Adrenal gland (tissue), 12 donors: Measurements from ENCODE around the gene ANO10. TPM values are rescaled to one million over a fixed set of nuclear protein-coding genes. Genes with fewer than 3 reads are reported as not detected.
"Not testable (repeated sequence)": the region's sequence is repeated elsewhere in the genome, so short reads cannot be mapped to it uniquely, and the experiment has no call there.

Experiments used
- DNase-seq, 7 donors: peaks; one replicate each; pipeline ENCODE4 v3.0.0-alpha.2; 2019 to 2020
- H3K27ac ChIP-seq, 5 donors: fragments of 200-600 bp; sonication (generic) in 4 of 5; 1 replicate in 3 of 5; 2 replicates in 2 of 5; pipeline versions ENCODE4 v1.5.1 to v1.8.0; 2016 to 2020; ENCODE audit warnings: mild to moderate bottlenecking in 1 of 5
- H3K27me3 ChIP-seq: fragments of 200-600 bp; 2 replicates; pipeline ENCODE4 v1.8.0; 2021
- H3K36me3 ChIP-seq, 2 donors: fragments of 200-600 bp; replicated peaks in 1 of 2; 1 replicate in 1 of 2; 2 replicates in 1 of 2; pipeline versions ENCODE4 v1.5.1 to v1.8.0; 2018 to 2022
- H3K4me1 ChIP-seq, 2 donors: fragments of 200-600 bp; replicated peaks in 1 of 2; 1 replicate in 1 of 2; 2 replicates in 1 of 2; pipeline versions ENCODE4 v1.5.1 to v1.8.0; 2018 to 2021
- H3K4me3 ChIP-seq, 4 donors: fragments of 200-600 bp; sonication (generic) in 3 of 4; one replicate each; pipeline ENCODE4 v1.5.1; 2016 to 2018
- H3K9me3 ChIP-seq, 3 donors: fragments of 200-600 bp; sonication (generic) in 1 of 3; replicated peaks in 1 of 3; 1 replicate in 2 of 3; 2 replicates in 1 of 3; pipeline versions ENCODE4 v1.5.1 to v1.8.0; 2016 to 2021
- POLR2A ChIP-seq, 2 donors: fragments of 450-650 bp; IDR thresholded peaks; one replicate each; pipeline ENCODE4 v1.6.1; 2017; ENCODE audit warnings: antibody characterized with exemption in 2 of 2, mild to moderate bottlenecking in 2 of 2, moderate library complexity in 1 of 2
- WGBS, 4 donors: extraction: QIAGEN DNeasy Blood & Tissue Kit in 2 of 4; methylation state at CpG; one replicate each; pipeline versions ENCODE4 v1.1.5 to v1.1.7; 2013 to 2017; 5-methylcytosine and 5-hydroxymethylcytosine counted together
- intact Hi-C, 2 donors: fragments of 100-400 bp; cut with DNase I; formaldehyde crosslinking; loops; one replicate each; pipeline versions ENCODE4 v1.14.1 to v1.15.0; 2022 to 2023
- polyA plus RNA-seq, 3 donors: library from polyadenylated mRNA; stranded (reverse); fragments of 200-250 nt in 2 of 3; fragments of 350-450 nt in 1 of 3; fragmentation: Illumina TruSeq in 1 of 3; extraction: RNeasy Lipid Tissue Mini Kit (QIAGEN cat#74804) in 1 of 3; gene quantifications; one replicate each; pipeline ENCODE4 v1.2.3, GENCODE V29; 2013 to 2014
- total RNA-seq, 9 donors: library from RNA; depleted of rRNA in 4 of 9; stranded (reverse); fragments of >200 nt in 4 of 9; fragments of 120-200 nt in 1 of 9; fragmentation: NEBNext Ultra II Directional in 1 of 9; extraction: Animal tissue kit (Norgen Biotek cat#: 25700) in 1 of 9; gene quantifications; one replicate each; pipeline versions ENCODE4 v1.1.0 to v1.2.4, GENCODE V29; 2013 to 2023
- TF ChIP-seq, protein P1 (sequence below), 6 experiments: fragments of 450-650 bp in 4 of 6; fragments of 200-600 bp in 2 of 6; sonication (generic) in 1 of 6; IDR thresholded peaks; 1 replicate in 5 of 6; 2 replicates in 1 of 6; pipeline versions ENCODE4 v1.5.1 to v1.8.0; 2016 to 2021; ENCODE audit warnings: antibody characterized with exemption in 6 of 6, mild to moderate bottlenecking in 2 of 6, moderate library complexity in 1 of 6
- donor health status: healthy with polysubstance abuse.
- donor health status: Bipolar disorder and iron deficiency.
- donor health status: DM: yes; HTN: yes; CAD: no.
- donor health status: DM: no; HTN: no; CAD: no.
- donor health status: DM: no; HTN: no; CAD: no.
- donor health status: DM: yes; HTN: yes; CAD: no.

ANO10 gene
- total and polyA plus RNA-seq, 12 donors: 10.7 to 34.8 (median 22.0) TPM

DNA sequence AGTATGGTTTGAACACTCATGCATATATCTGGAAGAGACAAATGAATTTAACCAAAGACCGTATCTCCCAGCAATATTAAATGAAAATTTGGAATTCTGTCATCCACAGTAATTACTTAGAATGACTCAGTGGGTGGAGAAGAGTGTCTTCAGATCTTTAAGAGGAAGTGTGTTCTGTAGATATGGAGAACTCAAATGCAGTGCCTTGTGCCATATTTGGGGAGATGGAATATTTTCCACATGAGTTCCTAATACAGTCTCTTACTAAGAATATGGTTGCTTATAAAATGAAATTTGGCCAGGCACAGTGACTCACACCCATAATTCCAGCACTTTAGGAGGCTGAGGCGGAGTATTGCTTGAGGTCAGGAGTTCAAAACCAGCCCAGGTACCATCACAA, 40.5 kb downstream of the ANO10 start:
- DNase-seq: no peak
- H3K9me3 ChIP-seq: no peaks in the 10 kb centered on the region
- no peak overlapping the region for H3K27ac ChIP-seq
- H3K36me3 ChIP-seq: peaks cover 0 to 5% of the 10 kb centered on the region in 2 donors
- H3K4me1 ChIP-seq: peaks cover 0 to 10% of the 10 kb centered on the region in 2 donors
- no peak overlapping the region for H3K4me3 ChIP-seq
- 47 to 80% (median 54%) methylated on average over 2 of the region's 2 CpGs for WGBS, 4 donors
- no peaks in the 10 kb centered on the region for H3K27me3 ChIP-seq
- TF ChIP-seq POLR2A (IDR thresholded peaks at IDR 0.05): no peak
- TF ChIP-seq, protein P1, sequence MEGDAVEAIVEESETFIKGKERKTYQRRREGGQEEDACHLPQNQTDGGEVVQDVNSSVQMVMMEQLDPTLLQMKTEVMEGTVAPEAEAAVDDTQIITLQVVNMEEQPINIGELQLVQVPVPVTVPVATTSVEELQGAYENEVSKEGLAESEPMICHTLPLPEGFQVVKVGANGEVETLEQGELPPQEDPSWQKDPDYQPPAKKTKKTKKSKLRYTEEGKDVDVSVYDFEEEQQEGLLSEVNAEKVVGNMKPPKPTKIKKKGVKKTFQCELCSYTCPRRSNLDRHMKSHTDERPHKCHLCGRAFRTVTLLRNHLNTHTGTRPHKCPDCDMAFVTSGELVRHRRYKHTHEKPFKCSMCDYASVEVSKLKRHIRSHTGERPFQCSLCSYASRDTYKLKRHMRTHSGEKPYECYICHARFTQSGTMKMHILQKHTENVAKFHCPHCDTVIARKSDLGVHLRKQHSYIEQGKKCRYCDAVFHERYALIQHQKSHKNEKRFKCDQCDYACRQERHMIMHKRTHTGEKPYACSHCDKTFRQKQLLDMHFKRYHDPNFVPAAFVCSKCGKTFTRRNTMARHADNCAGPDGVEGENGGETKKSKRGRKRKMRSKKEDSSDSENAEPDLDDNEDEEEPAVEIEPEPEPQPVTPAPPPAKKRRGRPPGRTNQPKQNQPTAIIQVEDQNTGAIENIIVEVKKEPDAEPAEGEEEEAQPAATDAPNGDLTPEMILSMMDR (IDR thresholded peaks at IDR 0.05): no peak
- intact Hi-C loops: no loop called here

DNA sequence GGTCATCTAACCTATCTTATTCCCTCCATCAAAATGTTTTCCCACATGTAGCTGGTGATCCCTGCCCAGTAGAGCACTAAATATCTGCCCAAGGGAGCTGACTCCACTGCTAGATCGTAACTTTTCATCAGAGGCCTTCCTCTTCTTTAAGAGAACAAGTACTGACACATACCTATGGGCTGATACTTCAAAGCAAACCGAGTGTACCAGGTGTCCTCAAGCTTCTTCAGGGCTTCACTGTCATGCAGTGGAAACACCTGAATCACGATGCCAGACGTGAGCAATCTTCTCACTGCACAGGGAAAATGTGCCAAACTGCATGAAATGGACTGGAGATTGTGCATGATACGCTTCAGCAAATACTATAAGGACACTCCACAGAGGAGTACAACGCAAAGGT, 41.6 kb downstream of the ANO10 start:
- peaks cover 0 to 10% of the 10 kb centered on the region in 2 donors for H3K4me1 ChIP-seq
- TF ChIP-seq, protein P1 (IDR thresholded peaks at IDR 0.05): no peak
- no peak for TF ChIP-seq POLR2A (IDR thresholded peaks at IDR 0.05)
- H3K27me3 ChIP-seq: no peaks in the 10 kb centered on the region
- intact Hi-C loops: no loop called here
- no peak overlapping the region for H3K4me3 ChIP-seq
- H3K27ac ChIP-seq: no peak overlapping the region
- WGBS, 4 donors: 93 to 95% (median 94%) methylated on average over 6 of the region's 6 CpGs
- no peak for DNase-seq
- H3K9me3 ChIP-seq: no peaks in the 10 kb centered on the region
- peaks cover 0 to 6% of the 10 kb centered on the region in 2 donors for H3K36me3 ChIP-seq

DNA sequence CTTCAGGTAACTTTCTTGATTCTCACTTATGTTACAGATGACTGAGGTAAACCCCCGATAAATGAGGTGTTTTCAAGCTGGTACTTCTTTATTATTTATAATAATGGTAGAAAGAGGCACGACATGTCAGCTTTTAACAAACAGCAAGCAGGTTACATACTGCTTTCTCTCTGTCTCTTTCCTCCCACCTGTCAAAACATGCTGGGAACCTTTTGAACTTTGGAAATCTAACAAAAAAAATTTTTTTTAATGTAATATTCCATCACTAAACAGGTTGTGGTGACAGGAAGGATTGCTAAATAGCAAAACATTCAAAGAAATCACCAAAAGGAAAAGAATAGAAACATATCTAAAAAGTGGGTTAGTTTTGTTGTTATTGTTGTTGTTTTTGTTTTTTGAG, 48.2 kb downstream of the ANO10 start:
- intact Hi-C loops: no loop called here
- WGBS, 4 donors: 81 to 91% (median 87%) methylated on average over 2 of the region's 2 CpGs
- TF ChIP-seq POLR2A (IDR thresholded peaks at IDR 0.05): no peak
- TF ChIP-seq, protein P1 (IDR thresholded peaks at IDR 0.05): no peak
- no peaks in the 10 kb centered on the region for H3K27me3 ChIP-seq
- H3K9me3 ChIP-seq: no peaks in the 10 kb centered on the region
- no peaks in the 10 kb centered on the region for H3K4me1 ChIP-seq
- H3K36me3 ChIP-seq: peaks cover 0 to 6% of the 10 kb centered on the region in 2 donors
- H3K4me3 ChIP-seq: no peak overlapping the region
- no peak overlapping the region for H3K27ac ChIP-seq
- DNase-seq: no peak

DNA sequence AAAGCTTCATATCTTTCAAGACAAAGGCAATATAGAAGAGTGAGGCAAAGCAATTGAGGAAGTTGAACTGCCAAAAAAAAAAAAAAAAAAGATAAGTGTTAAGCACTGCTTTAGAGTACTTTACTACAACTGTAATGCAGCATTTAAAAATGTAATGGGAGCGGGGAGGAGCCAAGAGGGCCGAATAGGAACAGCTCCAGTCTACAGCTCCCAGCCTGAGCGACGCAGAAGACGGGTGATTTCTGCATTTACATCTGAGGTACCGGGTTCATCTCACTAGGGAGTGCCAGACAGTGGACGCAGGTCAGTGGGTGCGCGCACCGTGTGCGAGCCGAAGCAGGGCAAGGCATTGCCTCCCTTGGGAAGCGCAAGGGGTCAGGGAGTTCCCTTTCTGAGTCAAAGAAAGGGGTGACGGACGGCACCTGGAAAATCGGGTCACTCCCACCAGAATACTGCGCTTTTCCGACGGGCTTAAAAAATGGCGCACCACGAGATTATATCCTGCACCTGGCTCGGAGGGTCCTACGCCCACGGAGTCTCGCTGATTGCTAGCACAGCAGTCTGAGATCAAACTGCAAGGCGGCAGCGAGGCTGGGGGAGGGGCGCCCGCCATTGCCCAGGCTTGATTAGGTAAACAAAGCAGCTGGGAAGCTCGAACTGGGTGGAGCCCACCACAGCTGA, 56.0 kb downstream of the ANO10 start:
- H3K36me3 ChIP-seq, H3K9me3 ChIP-seq, H3K27me3 ChIP-seq, DNase-seq, H3K4me1 ChIP-seq, H3K4me3 ChIP-seq, intact Hi-C loops, H3K27ac ChIP-seq: not testable (repeated sequence)
- WGBS, 4 donors: 89 to 97% (median 90%) methylated on average over 10 to 22 of the region's 30 CpGs

DNA sequence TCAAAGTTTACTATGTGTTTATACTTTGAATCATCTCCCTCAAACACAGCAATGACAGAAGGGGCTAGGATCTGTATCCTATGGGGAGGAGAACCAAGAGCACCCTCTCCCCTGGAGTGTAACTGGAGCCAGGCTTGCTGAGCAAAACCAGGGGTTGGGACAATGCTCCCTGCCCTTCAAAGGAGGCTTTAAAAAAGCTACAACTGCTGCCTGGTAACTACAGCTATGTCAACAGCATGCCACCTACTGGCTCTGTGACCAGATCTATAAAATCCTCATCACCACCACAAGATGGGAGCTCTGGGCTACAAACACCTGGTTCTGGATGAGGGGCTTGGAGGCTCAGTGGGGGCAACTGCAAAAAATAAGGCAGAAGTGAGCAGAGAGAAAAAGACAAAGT, 61.9 kb downstream of the ANO10 start:
- H3K27me3 ChIP-seq: no peaks in the 10 kb centered on the region
- H3K4me3 ChIP-seq: no peak overlapping the region
- H3K36me3 ChIP-seq: no peaks in the 10 kb centered on the region
- TF ChIP-seq POLR2A (IDR thresholded peaks at IDR 0.05): no peak
- TF ChIP-seq, protein P1 (IDR thresholded peaks at IDR 0.05): no peak
- no peaks in the 10 kb centered on the region for H3K4me1 ChIP-seq
- DNase-seq: no peak
- intact Hi-C loops: no loop called here
- no peak overlapping the region for H3K27ac ChIP-seq
- no peaks in the 10 kb centered on the region for H3K9me3 ChIP-seq
